Measurements from ENCODE around the gene USP48. TPM values are rescaled to one million over a fixed set of nuclear protein-coding genes. Genes with fewer than 3 reads are reported as not detected.
"Not testable (repeated sequence)": the region's sequence is repeated elsewhere in the genome, so short reads cannot be mapped to it uniquely, and the experiment has no call there.

Gene USP48
- total RNA-seq, 1 experiment from 2014 or later = 14.7 TPM

DNA sequence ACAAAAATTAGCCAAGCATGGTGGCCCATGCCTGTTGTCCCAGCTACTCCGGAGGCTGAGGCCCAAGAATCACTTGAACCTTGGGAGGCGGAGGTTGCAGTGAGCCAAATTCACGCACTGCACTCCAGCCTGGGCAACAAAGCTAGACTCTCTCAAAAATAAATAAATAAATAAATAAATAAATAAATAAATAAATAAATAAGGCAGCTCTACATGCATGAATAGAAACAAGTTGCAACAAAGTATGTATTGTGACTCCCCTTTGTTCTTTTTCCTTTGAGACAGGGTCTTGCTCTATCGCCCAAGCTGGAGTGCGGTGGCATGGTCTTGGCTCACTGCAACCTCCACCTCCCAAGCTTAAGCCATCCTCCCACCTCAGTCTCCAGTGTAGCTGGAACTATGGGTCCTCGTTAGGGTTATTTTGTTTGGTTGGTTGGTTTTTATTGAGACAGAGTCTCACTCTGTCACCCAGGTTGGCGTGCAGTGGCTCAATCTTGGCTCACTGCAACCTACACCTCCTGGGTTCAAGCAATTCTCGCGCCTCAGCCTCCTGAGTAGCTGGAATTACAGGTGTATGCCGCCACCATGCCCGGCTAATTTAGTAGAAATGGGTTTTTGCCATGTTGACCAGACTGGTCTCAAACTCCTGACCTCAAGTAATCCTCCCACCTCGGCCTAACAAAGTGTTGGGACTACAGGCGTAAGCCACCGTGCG lies 8.0 kb downstream of the USP48 start:
- DNase-seq (ENCODE audit: low spot score) = no peak

DNA sequence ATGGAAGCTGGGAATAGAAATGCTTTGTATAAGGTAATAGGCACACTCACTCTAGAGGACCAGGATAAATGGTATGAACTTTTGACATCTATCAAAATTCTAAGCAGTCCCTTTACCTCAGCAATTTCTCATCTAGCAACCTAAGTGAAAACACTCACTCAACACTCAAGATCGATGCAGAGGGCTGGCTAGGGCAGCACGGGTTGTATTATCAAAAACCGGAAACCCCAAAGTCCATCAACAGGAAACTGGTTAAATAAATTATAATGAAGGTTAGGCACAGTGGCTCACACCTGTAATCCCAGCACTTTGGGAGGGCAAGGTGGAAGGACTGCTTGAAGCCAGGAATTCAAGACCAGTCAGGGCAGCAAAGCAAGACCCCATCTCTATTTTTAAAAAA lies 9.4 kb downstream of the USP48 start:
- DNase-seq (ENCODE audit: low spot score) = no peak

DNA sequence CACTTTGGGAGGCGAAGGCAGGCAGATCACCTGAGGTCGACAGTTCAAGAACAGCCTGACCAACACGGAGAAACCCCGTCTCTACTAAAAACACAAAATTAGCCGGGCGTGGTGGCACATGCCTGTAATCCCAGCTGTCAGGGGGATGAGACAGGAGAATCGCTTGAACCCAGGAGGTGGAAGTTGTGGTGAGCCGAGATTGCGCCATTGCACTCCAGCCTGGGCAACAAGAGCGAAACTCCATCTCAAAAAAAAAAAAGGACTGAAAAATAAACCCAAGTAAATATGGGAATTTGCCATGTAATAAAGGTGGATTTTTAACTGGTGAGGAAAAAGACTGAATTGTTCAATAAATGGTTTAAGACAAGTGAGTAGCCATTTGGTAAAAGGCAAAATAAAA lies 11.3 kb downstream of the USP48 start:
- not testable (repeated sequence) for DNase-seq (ENCODE audit: low spot score)

DNA sequence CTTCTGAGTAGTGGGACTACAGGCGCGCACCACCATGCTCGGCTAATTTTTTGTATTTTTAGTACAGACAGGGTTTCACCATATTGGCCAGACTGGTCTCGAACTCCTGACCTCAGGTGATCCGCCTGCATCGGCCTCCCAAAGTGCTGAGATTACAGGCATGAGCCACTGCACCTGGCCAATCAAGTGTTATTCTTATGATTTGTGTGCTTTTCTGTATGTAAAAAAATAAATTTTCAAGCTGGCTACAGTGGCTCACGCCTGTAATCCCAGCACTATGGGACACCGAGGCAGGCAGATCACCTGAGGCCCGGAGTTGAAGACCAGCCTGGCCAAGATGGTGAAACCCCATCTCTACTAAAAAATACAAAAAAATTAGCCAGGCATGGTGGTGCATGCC lies 12.3 kb downstream of the USP48 start:
- not testable (repeated sequence) for DNase-seq (ENCODE audit: low spot score)

DNA sequence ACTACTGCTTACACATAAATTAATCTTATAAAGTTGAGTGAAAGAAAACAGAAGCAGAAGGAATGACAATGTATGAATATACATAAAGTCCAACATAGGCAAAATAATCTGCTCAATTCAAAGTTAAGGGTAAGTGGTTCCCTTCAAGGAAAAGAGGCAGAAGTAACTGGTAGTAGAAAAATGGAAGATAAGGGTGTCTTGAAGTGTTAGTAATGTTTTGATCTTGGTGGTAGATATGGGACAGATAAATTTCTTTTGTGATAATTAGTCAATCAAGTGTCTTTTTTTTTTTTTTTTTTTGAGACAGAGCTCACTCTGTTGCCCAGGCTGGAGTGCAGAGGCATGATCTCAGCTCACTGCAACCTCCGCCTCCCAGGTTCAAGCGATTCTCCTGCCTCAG lies 12.7 kb downstream of the USP48 start:
- no peak for DNase-seq (ENCODE audit: low spot score)

DNA sequence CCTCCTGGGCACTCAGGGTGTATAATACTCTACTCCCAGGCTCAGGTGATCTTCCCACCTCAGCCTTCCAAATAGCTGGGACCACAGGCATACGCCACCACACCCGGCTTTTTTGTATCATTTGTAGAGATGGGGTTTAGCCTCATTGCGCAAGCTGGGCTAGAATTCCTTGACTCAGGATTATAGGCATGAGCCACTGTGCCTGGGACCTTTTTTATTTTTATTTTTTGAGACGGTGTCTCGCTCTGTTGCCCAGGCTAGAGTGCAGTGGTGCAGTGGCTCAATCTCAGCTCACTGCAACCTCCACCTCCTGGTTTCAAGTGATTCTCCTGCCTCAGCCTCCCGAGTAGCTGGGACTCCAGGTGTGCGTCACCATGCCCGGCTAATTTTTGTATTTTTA lies 15.8 kb downstream of the USP48 start:
- DNase-seq (ENCODE audit: low spot score) = not testable (repeated sequence)

DNA sequence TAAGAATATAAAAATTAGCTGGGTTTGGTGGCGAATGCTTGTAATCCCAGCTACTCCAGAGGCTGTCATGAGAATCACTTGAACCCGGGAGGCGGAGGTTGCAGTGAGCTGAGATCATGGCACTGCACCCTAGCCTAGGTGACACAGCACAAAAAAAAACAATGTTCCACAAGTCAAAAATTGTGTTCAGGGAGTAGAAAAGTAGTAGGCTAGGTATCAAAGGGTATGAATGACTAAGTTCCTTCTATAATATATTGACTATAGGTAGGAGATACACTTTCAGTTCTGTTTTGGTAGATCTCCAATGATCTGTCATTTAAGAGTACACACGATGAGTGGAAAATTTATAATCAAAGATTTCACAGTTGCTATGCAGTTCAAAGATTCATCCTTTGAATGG lies 16.7 kb downstream of the USP48 start:
- DNase-seq (ENCODE audit: low spot score) = no peak

DNA sequence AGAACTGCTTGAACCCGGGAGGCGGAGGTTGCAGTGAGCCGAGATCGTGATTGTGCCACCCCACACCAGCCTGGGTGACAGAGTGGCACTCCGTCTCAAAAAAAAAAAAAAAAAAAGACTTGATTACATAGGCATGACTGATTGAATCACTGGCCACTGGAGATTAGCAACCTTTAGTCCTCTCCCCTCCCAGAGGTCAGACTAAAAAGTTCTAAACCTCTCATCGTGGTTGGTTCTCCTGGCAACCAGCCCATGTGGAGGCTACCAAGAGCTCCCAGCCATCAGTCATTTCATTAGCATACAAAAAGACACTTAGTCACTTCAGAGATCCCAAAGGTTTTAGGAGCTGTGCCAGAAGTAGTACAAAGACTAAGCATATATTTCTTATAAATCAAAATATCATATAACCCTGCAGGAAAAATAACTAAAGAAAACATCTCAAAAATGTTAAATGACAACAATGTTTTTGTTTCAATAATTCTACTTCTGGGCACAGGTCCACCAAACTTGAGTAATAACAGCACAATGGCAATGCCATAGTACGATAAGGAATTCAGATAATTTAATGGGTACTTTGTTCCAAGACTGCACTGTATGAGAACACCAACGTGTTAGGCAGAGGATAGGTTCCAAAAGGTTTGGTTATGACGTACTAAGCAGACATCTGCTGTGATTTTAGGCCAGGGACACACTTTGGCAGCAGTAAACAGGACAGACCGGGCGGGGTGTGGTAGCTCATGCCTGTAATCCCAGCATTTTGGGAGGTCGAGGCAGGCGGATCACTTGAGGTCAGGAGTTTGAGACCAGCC lies 18.1 kb downstream of the USP48 start:
- peak; percentile 76 for DNase-seq (ENCODE audit: low spot score)

DNA sequence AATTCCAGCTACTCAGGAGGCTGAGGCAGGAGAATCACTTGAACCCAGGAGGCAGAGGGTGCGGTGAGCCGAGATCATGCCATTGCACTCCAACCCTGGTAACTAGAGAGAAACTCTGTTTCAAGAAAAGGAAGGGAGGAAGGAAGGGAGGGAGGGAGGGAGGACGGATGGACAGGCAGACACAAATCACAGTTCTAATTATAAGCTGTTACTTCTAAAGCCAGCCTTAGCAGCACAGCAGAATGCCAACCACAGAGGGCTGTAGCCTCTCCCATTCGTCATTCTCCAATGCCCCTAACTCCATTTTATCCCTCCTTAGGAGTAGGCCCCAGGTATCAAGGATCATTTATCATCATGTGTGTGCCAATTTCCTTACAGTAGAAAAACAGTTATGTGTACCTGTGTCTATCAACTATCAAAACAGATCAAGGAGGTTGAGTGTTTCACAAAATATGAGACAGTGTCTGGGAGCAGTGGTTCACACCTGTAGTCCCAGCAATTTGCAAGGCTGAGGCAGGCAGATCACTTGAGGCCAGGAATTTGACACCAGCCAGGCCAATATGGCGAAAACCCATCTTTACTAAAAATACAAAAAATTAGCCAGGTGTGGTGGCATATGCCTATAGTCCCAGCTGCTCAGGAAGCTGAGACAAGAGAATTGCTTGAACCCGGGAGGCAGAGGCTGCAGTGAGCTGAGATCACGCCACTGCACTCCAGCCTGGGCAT lies 19.1 kb downstream of the USP48 start:
- DNase-seq (ENCODE audit: low spot score) = no peak

DNA sequence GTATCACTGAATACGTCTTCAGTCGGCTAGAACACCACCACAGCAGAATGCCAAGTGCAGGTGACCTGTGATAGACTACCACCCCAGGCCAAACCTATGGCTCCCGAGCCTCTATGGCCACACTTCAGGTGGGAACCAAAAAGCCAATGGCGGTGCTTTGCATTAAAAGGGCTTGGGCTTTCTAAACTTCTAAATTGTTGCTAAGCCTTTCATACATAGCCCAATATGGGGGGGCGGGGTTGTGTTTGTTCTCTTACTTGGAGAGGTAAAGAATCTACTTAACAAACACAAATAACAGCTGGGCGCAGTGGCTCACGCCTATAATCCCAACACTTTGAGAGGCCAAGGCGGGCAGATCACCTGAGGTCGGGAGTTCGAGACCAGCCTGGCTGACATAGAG lies 19.7 kb downstream of the USP48 start:
- no peak for DNase-seq (ENCODE audit: low spot score)

DNA sequence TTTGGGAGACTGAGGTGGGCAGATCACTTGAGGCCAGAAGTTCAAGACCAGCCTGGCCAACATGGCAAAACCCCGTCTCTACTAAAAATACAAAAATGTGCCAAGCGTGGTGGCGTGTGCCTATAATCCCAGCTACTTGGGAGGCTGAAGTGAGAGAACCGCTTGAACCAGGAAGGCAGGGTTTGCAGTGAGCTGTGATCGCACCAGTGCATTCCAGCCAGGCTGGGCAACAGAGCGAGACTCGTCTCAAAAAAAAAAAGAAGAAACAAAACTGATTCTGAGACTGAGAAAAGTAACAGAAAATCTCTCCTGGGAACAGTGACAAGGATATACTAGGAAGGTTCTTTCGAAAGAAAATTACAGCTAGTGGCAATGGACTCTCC lies 20.9 kb downstream of the USP48 start:
- no peak for DNase-seq (ENCODE audit: low spot score)

DNA sequence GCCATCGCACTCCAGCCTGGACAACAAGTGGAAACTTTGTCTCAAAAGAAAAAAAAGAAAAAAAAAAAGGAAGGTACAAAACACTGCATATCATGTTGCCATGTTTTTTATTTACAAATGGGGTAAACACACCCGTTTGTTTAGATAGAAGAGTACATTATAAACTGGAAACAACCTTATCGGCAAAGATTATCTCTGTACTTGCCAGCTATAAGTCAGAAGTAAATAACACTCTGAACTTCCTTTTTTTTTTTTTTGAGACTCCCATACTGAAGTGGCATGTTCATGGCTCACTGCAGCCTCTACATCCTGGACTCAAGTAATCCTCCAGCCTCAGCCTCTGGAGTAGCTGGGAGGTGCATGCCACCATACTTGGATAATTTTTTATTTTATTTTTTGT lies 21.9 kb downstream of the USP48 start:
- no peak for DNase-seq (ENCODE audit: low spot score)

DNA sequence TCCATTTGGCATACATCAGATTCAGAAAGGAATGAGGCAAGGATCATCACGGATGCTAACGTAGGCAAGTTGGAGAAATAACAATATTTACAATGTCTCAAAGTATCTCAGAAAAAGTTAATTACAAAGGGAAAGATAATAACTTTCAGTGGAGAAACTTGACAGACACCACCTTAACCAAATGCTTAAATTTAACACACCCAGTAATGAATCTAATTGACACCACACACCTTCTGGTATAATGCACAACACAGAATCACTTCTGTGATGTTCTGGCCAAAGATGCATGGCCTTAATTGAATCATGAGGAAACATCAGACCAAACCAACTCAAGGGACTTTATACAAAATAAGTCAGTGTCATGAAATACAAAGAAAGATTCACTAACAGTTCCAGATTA lies 23.1 kb downstream of the USP48 start:
- no peak for DNase-seq (ENCODE audit: low spot score)

DNA sequence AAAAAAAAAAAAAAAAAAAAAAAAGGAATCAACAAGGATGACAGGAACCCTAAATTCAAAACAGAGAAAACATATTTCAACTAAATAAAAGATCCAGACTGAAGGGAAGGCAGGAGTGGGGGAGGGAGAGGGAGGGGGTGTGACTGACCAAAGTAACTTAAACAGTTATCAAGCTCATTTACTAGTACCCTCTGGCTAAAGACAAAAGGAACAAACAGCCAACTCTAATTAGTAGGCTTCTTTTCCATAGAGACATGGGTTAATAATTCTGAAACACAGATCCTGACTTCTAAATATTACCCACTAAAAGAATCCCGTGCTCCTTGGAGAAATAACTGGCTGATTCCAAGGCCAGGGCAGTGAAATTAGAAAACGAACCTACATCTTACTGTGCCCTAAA lies 23.8 kb downstream of the USP48 start:
- no peak for DNase-seq (ENCODE audit: low spot score)

DNA sequence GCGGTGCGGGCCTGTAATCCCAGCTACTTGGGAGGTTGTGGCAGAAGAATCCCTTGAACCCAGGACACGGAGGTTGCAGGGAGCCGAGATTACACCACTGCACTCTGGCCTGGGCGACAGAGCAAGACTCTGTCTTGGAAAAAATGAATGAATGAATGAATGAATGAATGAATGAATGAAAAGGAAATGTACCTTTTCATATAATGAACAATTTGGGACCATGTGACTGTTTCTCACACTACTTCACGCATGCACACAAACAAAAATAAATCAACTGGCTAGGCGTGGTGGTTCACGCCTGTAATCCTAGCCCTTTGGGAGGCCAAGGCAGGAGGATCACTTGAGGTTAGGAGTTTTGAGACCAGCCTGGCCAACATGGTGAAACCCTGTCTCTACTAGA lies 24.3 kb downstream of the USP48 start:
- no peak for DNase-seq (ENCODE audit: low spot score)

DNA sequence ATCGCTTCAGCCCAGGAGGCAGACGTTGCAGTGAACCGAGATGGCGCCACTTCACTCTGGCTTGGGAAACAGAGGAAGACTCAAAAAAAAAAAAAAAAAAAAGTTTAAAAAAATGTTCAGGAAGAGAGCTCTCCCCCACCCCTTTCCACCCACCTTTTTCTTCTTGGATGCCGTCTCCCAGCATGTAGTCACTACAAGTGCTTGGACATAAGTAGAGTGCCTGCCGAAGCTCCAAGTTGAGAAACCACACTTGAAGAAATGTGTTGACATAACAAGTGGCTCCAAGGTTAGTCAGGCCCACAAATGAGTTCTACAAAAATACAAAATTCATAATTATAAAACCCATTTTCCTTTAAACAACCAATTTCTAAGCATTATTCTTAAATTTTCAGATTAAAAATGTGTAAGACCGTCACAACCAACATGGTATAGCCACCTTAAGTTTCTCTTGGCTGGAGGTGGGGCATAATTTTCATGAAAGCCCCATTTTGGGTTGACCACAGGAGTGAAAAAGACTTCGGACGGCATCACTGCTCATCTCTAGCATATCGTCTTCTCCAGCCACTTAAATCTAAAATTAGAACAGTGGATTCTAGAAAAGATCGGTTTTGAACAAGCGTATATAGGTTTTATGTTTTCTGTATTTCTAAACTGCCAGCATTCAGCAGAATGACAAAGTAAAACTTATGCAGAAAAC lies 26.4 kb downstream of the USP48 start:
- no peak for DNase-seq (ENCODE audit: low spot score)

DNA sequence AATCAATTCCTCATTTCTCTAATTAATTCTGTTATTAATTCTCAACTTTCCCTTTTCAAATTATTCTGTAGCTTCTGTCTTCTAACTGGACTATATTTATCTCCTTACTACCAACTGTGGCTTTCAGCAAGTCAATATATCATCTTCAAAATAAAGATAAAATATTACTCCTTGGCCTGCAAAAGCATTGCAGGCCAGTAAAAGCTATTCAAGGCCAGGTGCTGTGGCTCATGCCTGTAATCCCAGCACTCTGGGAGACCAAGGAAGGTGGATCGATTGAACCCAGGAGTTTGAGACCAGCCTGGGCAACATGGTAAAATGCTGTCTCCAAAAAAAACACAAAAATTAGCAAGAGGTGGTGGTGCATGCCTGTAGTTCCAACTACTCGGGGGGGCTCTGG lies 27.9 kb downstream of the USP48 start:
- DNase-seq (ENCODE audit: low spot score) = no peak

DNA sequence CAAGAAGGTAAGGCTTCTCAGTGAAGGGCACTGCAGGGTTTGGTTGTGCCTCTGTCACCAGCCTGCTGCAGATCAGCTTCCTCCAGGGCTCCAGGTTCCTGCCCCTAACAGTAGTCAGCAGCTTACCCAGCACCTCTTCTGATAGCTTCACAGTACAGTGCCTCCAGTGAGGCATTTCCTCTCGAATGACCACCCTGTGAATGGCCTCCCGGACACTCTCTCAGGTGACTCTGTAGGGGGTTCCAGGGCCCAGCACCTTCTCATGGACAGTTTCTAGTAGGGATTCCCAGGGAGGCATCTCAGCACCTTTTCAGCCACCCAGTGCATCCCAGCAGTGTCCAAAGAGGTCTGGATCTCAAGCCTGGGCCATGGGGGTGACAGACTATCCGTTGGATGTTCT lies 28.4 kb downstream of the USP48 start:
- DNase-seq (ENCODE audit: low spot score) = no peak

DNA sequence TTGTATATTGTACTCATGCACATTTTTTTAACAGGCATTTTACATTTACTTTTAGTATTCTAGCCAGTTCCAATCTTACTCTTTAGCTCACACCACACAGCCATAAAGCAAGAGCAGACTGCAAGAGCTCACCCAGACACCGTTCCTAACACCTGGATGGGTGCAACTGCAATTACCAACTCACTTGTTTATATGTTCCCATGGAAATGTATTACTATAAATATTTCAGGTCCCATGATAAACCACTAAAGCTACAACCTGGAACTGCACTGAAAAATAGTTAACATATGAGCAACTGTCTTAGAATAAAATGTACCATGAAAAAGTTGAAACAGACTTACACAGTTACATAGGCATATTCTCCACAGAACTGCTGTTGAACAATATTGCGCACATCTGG lies 30.8 kb downstream of the USP48 start:
- DNase-seq (ENCODE audit: low spot score) = no peak

DNA sequence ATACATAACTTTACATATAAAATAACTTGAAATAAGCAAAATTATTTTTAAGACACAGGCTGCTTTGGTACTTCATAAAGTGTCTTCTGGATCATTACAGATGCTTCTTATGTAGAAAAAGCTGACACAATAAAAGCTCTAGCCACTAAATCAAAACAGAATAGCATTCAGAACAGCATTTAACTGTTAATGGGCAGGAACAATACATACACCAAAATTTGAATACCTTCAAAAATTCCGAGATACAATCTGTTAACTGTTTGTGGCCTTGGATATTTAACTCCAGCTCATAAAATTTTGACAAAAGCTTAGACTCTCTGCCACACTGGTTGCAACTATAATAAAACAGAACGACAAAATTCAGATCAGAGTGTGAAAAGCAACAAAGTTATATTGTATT lies 31.7 kb downstream of the USP48 start:
- no peak for DNase-seq (ENCODE audit: low spot score)

DNA sequence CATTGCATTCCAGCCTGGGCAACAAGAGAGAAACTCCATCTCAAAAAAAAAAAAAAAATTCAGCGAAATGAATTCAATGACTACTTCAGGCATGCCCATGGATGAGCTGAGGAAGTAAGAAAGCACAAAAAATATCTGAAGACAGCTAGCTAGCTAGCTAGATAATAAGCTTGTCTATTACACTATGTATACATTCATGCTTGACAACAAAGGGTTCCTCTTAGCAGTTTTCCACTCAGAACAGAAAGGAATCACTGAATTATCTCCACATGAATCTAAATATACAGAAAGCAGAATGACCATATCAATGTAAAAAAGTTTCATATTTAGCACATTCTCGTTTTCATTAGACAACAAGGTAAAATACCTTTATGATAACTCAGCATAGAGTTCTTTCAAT lies 32.1 kb downstream of the USP48 start:
- no peak for DNase-seq (ENCODE audit: low spot score)

DNA sequence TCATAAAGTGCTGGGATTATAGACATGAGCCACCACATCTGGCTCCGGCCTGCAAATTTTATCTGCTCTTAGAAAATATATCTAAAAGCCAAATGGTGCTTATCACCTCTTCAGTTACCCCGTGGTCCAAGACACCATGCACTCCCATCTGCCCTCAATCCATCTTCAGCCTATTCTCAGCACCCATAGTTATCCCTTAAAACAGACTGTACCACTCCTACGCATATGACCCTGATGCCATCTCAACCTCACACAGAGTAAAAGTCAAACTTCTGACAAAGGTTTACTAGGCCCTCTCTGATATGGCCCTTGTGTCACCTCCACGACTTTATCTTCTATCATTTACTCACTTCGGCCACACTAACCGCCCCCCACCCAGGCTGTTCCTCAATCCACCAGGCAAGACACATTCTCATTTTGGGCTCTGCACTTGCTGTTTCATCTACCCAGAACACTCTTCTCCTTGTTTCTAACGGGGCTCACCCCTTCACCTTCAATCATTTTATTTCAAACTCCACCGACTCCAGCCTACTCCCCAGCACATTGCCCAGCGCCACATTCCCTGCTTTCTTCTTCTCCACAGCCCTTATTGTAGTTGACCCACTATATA lies 33.0 kb downstream of the USP48 start:
- no peak for DNase-seq (ENCODE audit: low spot score)
